Spleen (tissue), 11 donors: ENCODE measurements around the gene HCAR2. TPM values are rescaled to one million over a fixed set of nuclear protein-coding genes. Genes with fewer than 3 reads are reported as not detected.
"Not testable (repeated sequence)": the region's sequence is repeated elsewhere in the genome, so short reads cannot be mapped to it uniquely, and the experiment has no call there.

Source experiments
- DNase-seq: peaks from one replicate; pipeline ENCODE4 v3.0.0-alpha.2; 2020
- H3K27ac ChIP-seq, 8 donors: fragments of 200-600 bp; sonication (generic) in 7 of 8; 1 replicate in 4 of 8; 2 replicates in 4 of 8; pipeline versions ENCODE4 v1.5.0 to v1.8.0; 2016 to 2021; ENCODE audit warnings: inconsistent platforms in 4 of 8, mild to moderate bottlenecking in 4 of 8, moderate library complexity in 1 of 8
- H3K27me3 ChIP-seq, 7 donors: fragments of 200-600 bp; sonication (generic) in 6 of 7; replicated peaks in 1 of 7; 1 replicate in 4 of 7; 2 replicates in 3 of 7; pipeline versions ENCODE4 v1.5.0 to v1.8.0; 2016 to 2021; ENCODE audit warnings: inconsistent platforms in 3 of 7, mild to moderate bottlenecking in 1 of 7
- H3K36me3 ChIP-seq, 6 donors: fragments of 200-600 bp; sonication (generic) in 5 of 6; 1 replicate in 4 of 6; 2 replicates in 2 of 6; pipeline versions ENCODE4 v1.5.0 to v1.8.0; 2016 to 2021; ENCODE audit warnings: inconsistent platforms in 2 of 6
- H3K4me1 ChIP-seq, 6 donors: fragments of 200-600 bp; sonication (generic) in 5 of 6; 1 replicate in 3 of 6; 2 replicates in 3 of 6; pipeline versions ENCODE4 v1.5.0 to v1.8.0; 2016 to 2021; ENCODE audit warnings: inconsistent platforms in 3 of 6
- H3K4me3 ChIP-seq, 8 donors: fragments of 200-600 bp; sonication (generic) in 7 of 8; 1 replicate in 4 of 8; 2 replicates in 4 of 8; pipeline versions ENCODE4 v1.5.0 to v1.8.0; 2016 to 2021; ENCODE audit warnings: inconsistent platforms in 4 of 8, mild to moderate bottlenecking in 4 of 8, moderate library complexity in 2 of 8
- H3K9me3 ChIP-seq, 8 donors: fragments of 200-600 bp; sonication (generic) in 7 of 8; 1 replicate in 4 of 8; 2 replicates in 4 of 8; pipeline versions ENCODE4 v1.5.0 to v1.8.0; 2016 to 2021; ENCODE audit warnings: inconsistent platforms in 4 of 8
- POLR2A ChIP-seq, 3 donors: fragments of 450-650 bp; IDR thresholded peaks; one replicate each; pipeline ENCODE4 v1.5.1; 2017; ENCODE audit warnings: antibody characterized with exemption in 3 of 3, mild to moderate bottlenecking in 1 of 3
- POLR2AphosphoS5 ChIP-seq, 3 donors: sonication (generic); formaldehyde crosslinking; IDR thresholded peaks; one replicate each; pipeline ENCODE4 v1.5.1; 2017; ENCODE audit warnings: antibody characterized with exemption in 3 of 3
- WGBS, 5 donors: extraction: QIAGEN DNeasy Blood & Tissue Kit in 3 of 5; methylation state at CpG; one replicate each; pipeline versions ENCODE4 v1.1.5 to v1.1.7; 2013 to 2018; 5-methylcytosine and 5-hydroxymethylcytosine counted together
- intact Hi-C: fragments of 100-400 bp; cut with DNase I; formaldehyde crosslinking; loops from one replicate; pipeline ENCODE4 v1.15.0; 2023; ENCODE audit warnings: low total_unique reads
- polyA plus RNA-seq, 3 donors: library from polyadenylated mRNA; stranded (reverse); fragments of 200-250 nt; gene quantifications; one replicate each; pipeline ENCODE4 v1.2.1, GENCODE V29; 2013
- total RNA-seq, 7 donors: library from RNA; depleted of rRNA in 3 of 7; stranded (reverse); fragments of >200 nt in 3 of 7; fragmentation: NEBNext Ultra II Directional in 4 of 7; extraction: Animal tissue kit (Norgen Biotek cat#: 25700) in 4 of 7; gene quantifications; one replicate each; pipeline versions ENCODE4 v1.1.0 to v1.2.1, GENCODE V29; 2016 to 2021
- TF ChIP-seq, protein P1 (sequence below), 11 experiments: fragments of 200-600 bp in 7 of 11; fragments of 450-650 bp in 4 of 11; sonication (generic) in 4 of 11; IDR thresholded peaks in 8 of 11; conservative IDR thresholded peaks in 3 of 11; 1 replicate in 7 of 11; 2 replicates in 4 of 11; pipeline versions ENCODE4 v1.4.0 to v1.8.0; 2016 to 2021; ENCODE audit warnings: antibody characterized with exemption in 11 of 11, inconsistent platforms in 4 of 11, mild to moderate bottlenecking in 1 of 11
- donor health status: healthy with polysubstance abuse.
- donor health status: DM: no; HTN: no; CAD: no; lungs with moderate emphysema.
- donor health status: DM: no; HTN: no; CAD: no.
- donor health status: Bipolar disorder and iron deficiency.
- donor health status: healthy.
- donor health status: DM: no; HTN: no; CAD: no.
- donor health status: DM: yes; HTN: yes; CAD: no.

The HCAR2 gene
- total and polyA plus RNA-seq, 10 donors = 0.53 to 43.0 (median 16.5) TPM

DNA sequence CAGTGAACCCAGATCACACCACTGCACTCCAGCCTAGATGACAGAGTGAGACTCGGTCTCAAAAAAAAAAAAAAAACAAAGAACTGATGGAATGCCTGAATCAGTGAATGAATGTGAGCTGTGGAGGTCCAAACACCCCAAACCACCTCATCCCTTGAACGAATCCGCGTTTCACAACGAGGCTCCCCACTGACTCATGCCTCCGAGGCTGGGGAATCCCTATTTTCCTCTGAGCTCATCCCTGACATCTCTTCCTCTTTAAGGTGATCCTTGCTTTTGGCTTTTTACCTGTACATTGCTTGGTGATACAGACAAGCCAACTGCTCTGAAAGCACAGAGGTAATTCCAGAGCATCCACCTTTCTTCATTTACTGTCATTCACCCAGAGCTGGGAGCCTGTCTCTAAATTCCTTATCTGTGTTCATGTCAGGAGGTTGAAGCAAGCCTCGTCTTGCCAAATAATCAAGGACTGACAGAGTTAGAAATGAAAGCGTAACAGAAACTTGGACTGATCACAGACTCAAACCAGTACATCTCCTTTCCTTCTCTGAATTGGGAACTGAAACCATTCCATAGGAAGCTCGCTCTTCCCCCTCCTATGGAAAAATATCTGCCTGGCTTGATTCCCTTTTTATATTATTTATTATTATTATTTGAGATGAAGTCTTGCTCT is 3.0 kb downstream of the HCAR2 start:
- H3K27ac ChIP-seq, DNase-seq, intact Hi-C loops, H3K36me3 ChIP-seq, H3K9me3 ChIP-seq, H3K27me3 ChIP-seq, H3K4me1 ChIP-seq: not testable (repeated sequence)
- WGBS, 5 donors = 51 to 80% (median 73%) methylated on average over 2 to 3 of the region's 9 CpGs; no CpG with 5 or more reads in 2 of the 5 donors
- H3K4me3 ChIP-seq = peak overlapping the region in 1 of 8 donors; percentile 24

DNA sequence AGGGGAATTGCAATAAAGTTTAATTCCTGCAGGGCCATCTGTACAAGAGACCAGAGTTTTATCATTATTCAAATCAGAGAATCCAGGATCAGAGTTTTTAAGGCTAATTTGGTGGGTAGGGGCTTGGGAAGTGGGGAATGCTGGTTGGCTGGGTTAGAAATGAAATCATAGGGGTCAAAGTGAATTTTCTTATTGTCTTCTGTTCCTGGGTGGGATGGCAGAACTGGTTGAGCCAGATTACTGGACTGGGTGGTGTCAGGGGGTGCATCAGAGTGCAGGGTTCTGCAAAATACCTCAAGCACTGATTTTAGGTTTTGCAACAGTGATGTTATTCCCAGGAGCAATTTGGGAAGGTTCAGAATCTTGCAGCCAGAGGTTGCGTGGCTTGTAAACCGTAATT is 6.2 kb downstream of the HCAR2 start:
- H3K4me1 ChIP-seq, H3K36me3 ChIP-seq, H3K4me3 ChIP-seq, H3K27me3 ChIP-seq, H3K27ac ChIP-seq, intact Hi-C loops, H3K9me3 ChIP-seq, DNase-seq: not testable (repeated sequence)
- WGBS, 5 donors = 83 to 89% (median 88%) methylated on average over 2 of the region's 2 CpGs

DNA sequence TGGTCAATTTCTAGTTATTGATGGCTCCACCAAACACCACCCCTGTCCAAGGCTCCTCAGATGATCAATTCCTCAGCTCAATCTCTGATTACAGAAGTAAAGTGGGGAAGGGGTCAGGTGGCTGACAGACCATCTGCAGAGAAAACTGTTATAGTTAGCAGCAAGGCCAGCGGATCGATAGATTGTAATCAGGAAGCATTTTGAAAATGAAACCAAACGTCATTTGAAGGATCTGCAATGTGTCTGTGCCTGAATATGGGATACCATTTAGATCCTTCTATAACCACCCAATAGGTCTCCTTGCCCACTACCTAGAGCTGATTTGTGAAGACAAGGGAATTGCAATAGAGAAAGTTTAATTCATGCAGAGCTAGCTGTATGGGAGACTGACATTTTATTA is 11.6 kb downstream of the HCAR2 start:
- 54 to 82% (median 58%) methylated on average over 3 of the region's 3 CpGs for WGBS, 5 donors
- intact Hi-C loops = no loop called here
- no peaks in the 10 kb centered on the region for H3K9me3 ChIP-seq
- TF ChIP-seq POLR2A (IDR thresholded peaks at IDR 0.05) (no peak), POLR2AphosphoS5 (IDR thresholded peaks at IDR 0.05) (no peak)
- TF ChIP-seq, protein P1, sequence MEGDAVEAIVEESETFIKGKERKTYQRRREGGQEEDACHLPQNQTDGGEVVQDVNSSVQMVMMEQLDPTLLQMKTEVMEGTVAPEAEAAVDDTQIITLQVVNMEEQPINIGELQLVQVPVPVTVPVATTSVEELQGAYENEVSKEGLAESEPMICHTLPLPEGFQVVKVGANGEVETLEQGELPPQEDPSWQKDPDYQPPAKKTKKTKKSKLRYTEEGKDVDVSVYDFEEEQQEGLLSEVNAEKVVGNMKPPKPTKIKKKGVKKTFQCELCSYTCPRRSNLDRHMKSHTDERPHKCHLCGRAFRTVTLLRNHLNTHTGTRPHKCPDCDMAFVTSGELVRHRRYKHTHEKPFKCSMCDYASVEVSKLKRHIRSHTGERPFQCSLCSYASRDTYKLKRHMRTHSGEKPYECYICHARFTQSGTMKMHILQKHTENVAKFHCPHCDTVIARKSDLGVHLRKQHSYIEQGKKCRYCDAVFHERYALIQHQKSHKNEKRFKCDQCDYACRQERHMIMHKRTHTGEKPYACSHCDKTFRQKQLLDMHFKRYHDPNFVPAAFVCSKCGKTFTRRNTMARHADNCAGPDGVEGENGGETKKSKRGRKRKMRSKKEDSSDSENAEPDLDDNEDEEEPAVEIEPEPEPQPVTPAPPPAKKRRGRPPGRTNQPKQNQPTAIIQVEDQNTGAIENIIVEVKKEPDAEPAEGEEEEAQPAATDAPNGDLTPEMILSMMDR (IDR thresholded peaks at IDR 0.05 in 8 of 11, conservative IDR thresholded peaks at IDR 0.05 in 3 of 11) = no peak
- no peaks in the 10 kb centered on the region for H3K27me3 ChIP-seq
- no peak for DNase-seq
- no peaks in the 10 kb centered on the region for H3K36me3 ChIP-seq
- peak overlapping the region in 1 of 8 donors; percentile 14 for H3K27ac ChIP-seq
- peak overlapping the region in 1 of 8 donors; percentile 41 for H3K4me3 ChIP-seq
- peaks cover 0 to 15% (median 0%) of the 10 kb centered on the region in 6 donors for H3K4me1 ChIP-seq

DNA sequence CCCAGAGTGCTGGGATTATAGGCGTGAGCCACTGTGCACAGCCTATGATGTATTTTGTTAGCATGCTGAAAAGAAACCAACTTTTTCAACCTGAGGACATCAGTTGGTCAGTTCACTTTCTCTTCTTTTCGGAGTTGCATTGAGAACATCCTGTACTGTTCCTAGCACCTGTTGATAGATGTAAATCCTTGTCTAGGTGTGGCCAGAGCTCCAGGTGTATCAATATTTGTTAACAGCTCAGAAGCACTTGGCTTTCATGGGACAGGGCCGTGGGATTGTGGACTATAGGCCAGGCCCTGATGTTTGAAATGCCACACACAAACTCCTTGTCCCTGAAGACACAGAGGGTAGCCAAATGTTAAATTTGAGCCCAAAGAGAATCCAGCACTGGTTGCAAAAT is 14.9 kb downstream of the HCAR2 start:
- H3K4me3 ChIP-seq = no peak overlapping the region
- H3K9me3 ChIP-seq = no peaks in the 10 kb centered on the region
- H3K4me1 ChIP-seq = peaks cover 0 to 15% (median 0%) of the 10 kb centered on the region in 6 donors
- no peaks in the 10 kb centered on the region for H3K27me3 ChIP-seq
- 87 to 96% (median 92%) methylated on average over 3 of the region's 3 CpGs for WGBS, 5 donors
- TF ChIP-seq POLR2AphosphoS5 (IDR thresholded peaks at IDR 0.05) (no peak), POLR2A (IDR thresholded peaks at IDR 0.05) (no peak)
- TF ChIP-seq, protein P1 (IDR thresholded peaks at IDR 0.05 in 8 of 11, conservative IDR thresholded peaks at IDR 0.05 in 3 of 11) = no peak
- DNase-seq = no peak
- H3K36me3 ChIP-seq = no peaks in the 10 kb centered on the region
- intact Hi-C loops = no loop called here
- H3K27ac ChIP-seq = no peak overlapping the region

DNA sequence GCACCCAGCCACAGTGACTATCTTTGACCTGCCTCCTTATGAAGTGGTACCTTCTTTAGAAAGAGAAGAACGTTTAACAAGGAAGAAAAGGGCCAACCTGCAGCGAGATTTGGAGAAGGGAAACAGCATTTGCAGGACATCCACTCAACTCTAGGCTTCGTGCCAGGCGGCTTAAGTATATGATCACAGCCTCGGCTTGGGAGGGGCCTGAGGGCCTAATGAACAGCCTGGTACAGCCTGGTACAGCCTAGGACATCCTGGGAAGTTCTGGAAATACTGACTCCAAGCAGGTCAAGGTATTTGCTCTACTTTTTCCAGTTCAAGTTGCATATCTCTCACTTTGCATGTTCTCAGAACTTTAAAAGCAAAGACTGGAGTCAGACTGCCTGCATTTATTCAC is 16.1 kb downstream of the HCAR2 start:
- peaks cover 0 to 20% (median 0%) of the 10 kb centered on the region in 6 donors for H3K4me1 ChIP-seq
- no peaks in the 10 kb centered on the region for H3K36me3 ChIP-seq
- intact Hi-C loops = no loop called here
- WGBS, 5 donors = 49 to 69% (median 58%) methylated on average over 5 of the region's 5 CpGs
- TF ChIP-seq POLR2A (IDR thresholded peaks at IDR 0.05) (no peak), POLR2AphosphoS5 (IDR thresholded peaks at IDR 0.05) (no peak)
- TF ChIP-seq, protein P1 (IDR thresholded peaks at IDR 0.05 in 8 of 11, conservative IDR thresholded peaks at IDR 0.05 in 3 of 11) = no peak
- DNase-seq = no peak
- no peak overlapping the region for H3K27ac ChIP-seq
- H3K4me3 ChIP-seq = no peak overlapping the region
- no peaks in the 10 kb centered on the region for H3K9me3 ChIP-seq
- no peaks in the 10 kb centered on the region for H3K27me3 ChIP-seq
